Activated T-helper 2 cell treated with anti-CD3 and anti-CD28 coated beads, Interferon-gamma antibody, Interleukin-2, Interleukin-4, amounts not matched to agents 10 μg/mL and 5 μg/mL and 100 μg/mL, durations not matched to agents 14 hours and 24 hours and 36 hours (primary cell): ENCODE data around the gene TAT. TPM values are rescaled to one million over a fixed set of nuclear protein-coding genes. Genes with fewer than 3 reads are reported as not detected.
"Not testable (repeated sequence)": the region's sequence is repeated elsewhere in the genome, so short reads cannot be mapped to it uniquely, and the experiment has no call there.

Experiments used
- DNase-seq: peaks from one replicate; pipeline ENCODE4 v3.0.0; 2021; ENCODE audit warnings: low spot score
- H3K27ac Mint-ChIP-seq: one replicate; pipeline ENCODE4 v1.8.0; 2021; ENCODE audit warnings: mixed read lengths
- H3K27me3 Mint-ChIP-seq: one replicate; pipeline ENCODE4 v1.8.0; 2021; ENCODE audit warnings: low read depth, mixed read lengths
- H3K36me3 Mint-ChIP-seq: one replicate; pipeline ENCODE4 v1.8.0; 2021; ENCODE audit warnings: low read depth, mixed read lengths
- H3K4me1 Mint-ChIP-seq: one replicate; pipeline ENCODE4 v1.8.0; 2021; ENCODE audit warnings: low read depth, mixed read lengths
- H3K4me3 Mint-ChIP-seq: one replicate; pipeline ENCODE4 v1.8.0; 2021; ENCODE audit warnings: low read depth, mild to moderate bottlenecking, moderate library complexity, mixed read lengths
- H3K9me3 Mint-ChIP-seq: one replicate; pipeline ENCODE4 v1.8.0; 2021; ENCODE audit warnings: mixed read lengths
- intact Hi-C: fragments of 100-400 bp; cut with micrococcal nuclease; formaldehyde crosslinking; loops from one replicate; pipeline ENCODE4 v1.15.1; 2023
- total RNA-seq: library from RNA; stranded (reverse); gene quantifications from 2 replicates; pipeline ENCODE4 v1.2.3, GENCODE V29; 2022

Gene TAT
- total RNA-seq: not detected in 2 replicates

GRCh38 chr16:71576971-71577370, at the start of gene TAT:
Gene TAT (minus strand): TSS chr16:71577092. CDS start chr16:71576415, 677 bp downstream.
- intact Hi-C loops: no loop called here
- Mint-ChIP-seq H3K4me3 (no peak within 1 kb of the TSS), H3K27ac (no peak within 1 kb of the TSS), H3K36me3 (no peaks in the 10 kb centered on the region), H3K27me3 (peaks cover 8% of the 10 kb centered on the region), H3K9me3 (no peaks in the 10 kb centered on the region), H3K4me1 (no peaks in the 10 kb centered on the region)
- no peak for DNase-seq

GRCh38 chr16:71626018-71626857, 49.3 kb upstream of the TAT start, which contains the start of gene MARVELD3:
Gene MARVELD3 (plus strand): TSS chr16:71626184. CDS start chr16:71626230, 46 bp downstream.
- peaks cover 17% of the 10 kb centered on the region for H3K27me3 Mint-ChIP-seq
- H3K4me3 Mint-ChIP-seq: peak within 1 kb of the TSS; percentile 23
- no peaks in the 10 kb centered on the region for H3K36me3 Mint-ChIP-seq
- intact Hi-C loops: no loop called here
- no peak for DNase-seq
- no peaks in the 10 kb centered on the region for H3K9me3 Mint-ChIP-seq
- peaks cover 6% of the 10 kb centered on the region for H3K4me1 Mint-ChIP-seq
- no peak within 1 kb of the TSS for H3K27ac Mint-ChIP-seq

DNA sequence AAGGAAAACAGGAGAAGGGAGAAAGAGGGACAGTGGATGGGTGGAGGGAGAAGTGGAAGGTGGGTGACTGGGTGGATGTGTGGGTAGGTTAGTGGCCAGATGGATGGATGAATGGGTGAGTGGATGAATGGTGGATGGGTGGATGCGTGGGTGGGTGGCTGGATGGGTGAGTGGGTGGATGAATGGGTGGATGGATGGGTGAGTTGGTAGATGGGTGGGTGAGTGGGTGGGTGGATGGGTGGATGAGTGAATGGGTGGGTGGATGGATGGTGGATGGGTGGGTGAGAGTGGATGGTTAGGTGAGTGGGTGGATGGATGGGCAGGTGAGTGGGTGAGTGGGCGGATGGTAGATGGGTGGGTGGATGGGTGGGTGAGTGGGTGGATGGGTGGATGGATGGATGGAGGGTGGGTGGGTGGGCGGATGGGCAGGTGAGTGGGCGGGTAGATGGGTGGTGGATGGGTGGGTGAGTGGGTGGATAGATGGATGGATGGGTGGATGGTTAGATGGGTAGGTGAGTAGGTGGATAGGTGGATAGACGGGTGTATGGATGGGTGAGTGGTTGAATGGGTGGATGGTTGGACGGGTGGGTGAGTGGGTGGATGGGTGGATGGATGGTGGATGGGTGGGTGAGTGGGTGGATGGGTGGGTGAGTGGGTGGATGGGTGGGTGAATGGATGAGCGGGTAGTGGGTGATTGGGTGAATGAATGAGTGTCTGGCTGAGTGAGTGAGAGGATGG, 48.4 kb upstream of the TAT start:
- Mint-ChIP-seq H3K4me3 (peak overlapping the region; percentile 23), H3K27ac (no peak overlapping the region), H3K4me1 (peaks cover 6% of the 10 kb centered on the region), H3K27me3 (peaks cover 18% of the 10 kb centered on the region), H3K9me3 (no peaks in the 10 kb centered on the region), H3K36me3 (no peaks in the 10 kb centered on the region)
- no peak for DNase-seq
- intact Hi-C loops: no loop called here

DNA sequence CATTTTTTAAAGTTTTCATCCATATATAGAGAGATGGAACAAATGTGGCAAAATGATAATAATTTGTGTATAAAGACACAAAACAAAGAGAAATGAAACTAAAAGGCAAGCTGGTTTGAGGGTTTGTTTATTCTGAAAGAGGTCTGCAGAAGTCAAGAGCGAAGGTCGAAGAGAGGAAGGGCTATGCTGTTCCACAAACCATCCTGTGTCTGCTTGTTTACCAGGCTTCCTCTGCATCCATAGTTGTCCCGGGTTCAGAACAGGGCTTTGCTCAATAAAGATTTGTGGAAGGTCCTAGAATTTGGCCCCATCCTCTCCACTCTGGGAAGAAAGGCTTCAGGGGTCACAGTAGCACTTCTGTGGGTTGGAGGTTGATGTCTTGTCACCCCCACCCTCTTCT, 46.7 kb upstream of the TAT start:
- Mint-ChIP-seq H3K27ac (no peak overlapping the region), H3K4me3 (no peak overlapping the region), H3K36me3 (no peaks in the 10 kb centered on the region), H3K27me3 (peaks cover 16% of the 10 kb centered on the region), H3K4me1 (peaks cover 6% of the 10 kb centered on the region), H3K9me3 (no peaks in the 10 kb centered on the region)
- DNase-seq: no peak
- intact Hi-C loops: no loop called here

DNA sequence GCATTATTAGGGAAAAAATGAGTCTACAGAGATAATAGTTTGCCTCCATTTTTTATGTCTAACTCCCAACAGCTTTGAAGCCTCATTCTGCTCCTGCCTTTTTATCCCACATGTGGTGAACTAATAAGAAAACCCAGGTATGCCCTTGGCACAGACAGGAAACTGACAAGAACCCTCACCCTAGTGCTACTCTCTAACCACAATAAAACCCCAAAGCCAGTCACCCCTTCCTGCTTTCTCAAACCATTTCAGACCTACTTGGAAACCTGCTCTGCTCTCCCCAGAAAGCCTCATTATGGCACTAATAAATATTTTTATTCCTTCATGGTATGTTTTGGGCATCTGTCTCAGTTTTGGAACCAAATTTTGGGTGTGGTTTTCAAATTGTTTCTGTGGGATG, 45.2 kb upstream of the TAT start:
- no peak for DNase-seq
- H3K27me3 Mint-ChIP-seq: peaks cover 14% of the 10 kb centered on the region

GRCh38 chr16:71618429-71618828, 41.5 kb upstream of the TAT start:
- H3K9me3 Mint-ChIP-seq: no peaks in the 10 kb centered on the region
- H3K4me1 Mint-ChIP-seq: peaks cover 6% of the 10 kb centered on the region
- no peak overlapping the region for H3K27ac Mint-ChIP-seq
- H3K27me3 Mint-ChIP-seq: peaks cover 13% of the 10 kb centered on the region
- intact Hi-C loops: no loop called here
- no peak overlapping the region for H3K4me3 Mint-ChIP-seq
- no peak for DNase-seq
- no peaks in the 10 kb centered on the region for H3K36me3 Mint-ChIP-seq

More for the DNA sequence above, 45.2 kb upstream of the TAT start:
- no peaks in the 10 kb centered on the region for H3K9me3 Mint-ChIP-seq
- peaks cover 6% of the 10 kb centered on the region for H3K4me1 Mint-ChIP-seq
- no peak overlapping the region for H3K27ac Mint-ChIP-seq
- no peak overlapping the region for H3K4me3 Mint-ChIP-seq
- no peaks in the 10 kb centered on the region for H3K36me3 Mint-ChIP-seq
- intact Hi-C loops: no loop called here

GRCh38 chr16:71614956-71615355, 38.1 kb upstream of the TAT start:
- H3K4me1 Mint-ChIP-seq, H3K9me3 Mint-ChIP-seq, intact Hi-C loops, DNase-seq, H3K27ac Mint-ChIP-seq, H3K4me3 Mint-ChIP-seq, H3K36me3 Mint-ChIP-seq: not testable (repeated sequence)
- peaks cover 25% of the 10 kb centered on the region for H3K27me3 Mint-ChIP-seq

DNA sequence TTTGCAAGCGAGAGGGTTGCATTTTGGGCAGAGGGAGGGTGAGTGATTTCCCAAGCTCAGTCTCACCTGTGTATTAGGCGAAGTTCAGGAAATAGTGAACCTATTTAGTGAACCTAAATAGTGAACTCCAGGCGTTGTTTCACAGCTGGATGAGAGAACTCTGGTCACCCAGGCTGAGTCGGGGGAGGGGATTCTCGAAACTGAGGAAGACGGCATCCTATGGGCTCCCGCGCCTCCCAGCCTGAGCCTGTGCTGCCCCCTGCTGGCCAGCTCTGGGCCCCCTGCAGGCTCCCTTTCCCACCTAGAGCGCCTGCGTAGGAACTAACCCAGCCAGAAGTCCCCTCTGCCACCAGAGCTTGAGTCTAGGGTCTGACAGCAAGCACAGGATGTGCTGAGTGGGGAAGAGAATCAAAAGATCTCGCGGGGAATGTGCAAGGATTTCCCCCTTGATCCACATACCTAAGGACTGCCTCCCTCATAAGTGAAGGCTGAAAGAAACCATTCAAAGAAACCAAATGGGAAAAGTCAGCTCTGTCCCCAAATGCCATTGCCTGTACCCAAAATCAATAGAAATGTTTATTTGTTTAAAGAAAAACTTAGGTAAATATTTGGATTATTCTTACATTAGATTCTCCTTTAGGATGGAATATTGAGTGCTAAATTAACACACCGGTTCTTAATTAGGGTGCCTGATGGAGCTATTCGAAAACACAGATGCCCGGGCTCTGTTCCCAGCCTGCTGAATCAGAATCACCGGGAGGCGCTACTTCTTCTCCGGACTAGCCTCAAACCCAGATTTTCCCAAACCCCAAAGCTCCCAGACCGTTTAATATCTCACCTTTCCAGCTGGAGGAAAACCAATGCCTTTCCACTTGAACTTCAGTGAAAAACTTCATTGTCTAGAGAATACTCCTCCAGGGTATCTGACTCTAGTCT, 34.3 kb upstream of the TAT start:
- Mint-ChIP-seq H3K27me3 (peaks cover 15% of the 10 kb centered on the region), H3K36me3 (no peaks in the 10 kb centered on the region), H3K4me3 (no peak overlapping the region), H3K27ac (no peak overlapping the region), H3K4me1 (no peaks in the 10 kb centered on the region), H3K9me3 (no peaks in the 10 kb centered on the region)
- peak; percentile 59 for DNase-seq
- intact Hi-C loops: loop anchor here (2.0 kb wide), 2 partner anchors 46 to 198 kb away; no protein-coding TSS in a partner anchor

- H3K4me1 Mint-ChIP-seq: no peaks in the 10 kb centered on the region
- H3K4me3 Mint-ChIP-seq: no peak overlapping the region
- H3K27me3 Mint-ChIP-seq: peaks cover 15% of the 10 kb centered on the region
- no peak overlapping the region for H3K27ac Mint-ChIP-seq
- no peak for DNase-seq
- intact Hi-C loops: loop anchor here (2.0 kb wide), 2 partner anchors 46 to 198 kb away; no protein-coding TSS in a partner anchor
- H3K36me3 Mint-ChIP-seq: no peaks in the 10 kb centered on the region
- no peaks in the 10 kb centered on the region for H3K9me3 Mint-ChIP-seq
Observed at GRCh38 chr16:71610447-71610846, 33.6 kb upstream of the TAT start.

DNA sequence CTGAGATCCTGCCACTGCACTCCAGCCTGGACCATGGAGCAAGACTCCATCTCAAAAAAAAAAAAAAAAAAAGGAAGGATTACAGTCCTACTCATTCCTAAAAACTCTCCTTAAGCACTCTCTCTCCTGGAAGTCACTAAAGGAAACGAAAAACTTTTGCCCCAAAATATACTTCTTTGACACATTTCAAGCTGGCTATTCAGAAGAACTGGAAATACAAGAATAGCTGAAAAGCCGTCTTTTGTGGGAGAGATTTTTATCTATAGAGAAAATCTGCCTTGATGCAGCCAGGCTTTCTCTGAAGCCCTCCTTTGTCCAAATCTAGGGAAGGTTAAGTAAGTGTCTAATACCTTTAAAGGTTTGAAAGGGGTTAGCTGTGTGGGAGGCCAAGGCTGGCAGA, 32.2 kb upstream of the TAT start:
- no peaks in the 10 kb centered on the region for H3K9me3 Mint-ChIP-seq
- H3K4me1 Mint-ChIP-seq: no peaks in the 10 kb centered on the region
- no peak for DNase-seq
- H3K27me3 Mint-ChIP-seq: peaks cover 15% of the 10 kb centered on the region
- H3K27ac Mint-ChIP-seq: no peak overlapping the region
- intact Hi-C loops: no loop called here
- H3K4me3 Mint-ChIP-seq: no peak overlapping the region
- H3K36me3 Mint-ChIP-seq: no peaks in the 10 kb centered on the region

DNA sequence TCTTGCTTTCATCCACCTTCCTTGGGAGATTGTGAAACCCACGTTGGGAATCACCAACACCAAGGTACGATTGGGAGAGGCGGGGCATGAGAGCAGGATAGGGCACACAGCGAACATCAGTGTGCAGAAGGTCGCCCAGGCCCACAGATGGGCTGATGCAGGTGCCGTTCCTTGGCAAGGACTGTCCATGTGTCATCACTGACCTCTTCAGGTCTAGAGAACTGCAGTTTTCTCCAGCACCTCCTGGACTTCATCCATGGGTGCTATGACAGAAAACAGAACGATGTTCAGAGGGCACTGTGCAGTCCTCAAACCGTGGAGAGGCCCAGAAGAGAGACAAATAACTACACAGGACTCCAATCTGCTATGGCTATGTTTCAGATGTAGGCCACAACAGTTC, 23.9 kb upstream of the TAT start:
- H3K4me3 Mint-ChIP-seq: no peak overlapping the region
- H3K27me3 Mint-ChIP-seq: peaks cover 8% of the 10 kb centered on the region
- no peaks in the 10 kb centered on the region for H3K4me1 Mint-ChIP-seq
- H3K36me3 Mint-ChIP-seq: no peaks in the 10 kb centered on the region
- intact Hi-C loops: no loop called here
- no peak for DNase-seq
- H3K9me3 Mint-ChIP-seq: no peaks in the 10 kb centered on the region
- H3K27ac Mint-ChIP-seq: no peak overlapping the region

DNA sequence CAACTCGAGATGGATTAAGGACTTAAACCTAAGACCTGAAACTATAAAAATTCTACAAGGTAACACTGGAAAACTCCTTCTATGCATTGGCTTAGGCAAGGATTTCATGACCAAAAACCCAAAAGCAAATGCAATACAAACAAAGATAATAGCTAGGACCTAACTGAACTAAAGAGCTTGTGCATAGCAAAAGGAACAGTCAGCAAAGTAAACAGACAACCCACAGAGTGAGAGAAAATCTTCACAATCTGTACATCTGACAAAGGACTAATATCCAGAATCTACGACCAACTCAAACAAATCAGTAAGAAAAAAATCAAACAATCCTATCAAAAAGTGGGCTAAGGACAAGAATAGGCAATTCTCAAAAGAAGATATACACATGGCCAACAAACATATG, 21.5 kb upstream of the TAT start:
- H3K36me3 Mint-ChIP-seq, DNase-seq, H3K4me1 Mint-ChIP-seq, H3K9me3 Mint-ChIP-seq, intact Hi-C loops, H3K27ac Mint-ChIP-seq, H3K4me3 Mint-ChIP-seq: not testable (repeated sequence)
- H3K27me3 Mint-ChIP-seq: peaks cover 13% of the 10 kb centered on the region
